Hepatocyte (in vitro differentiated cells): ENCODE results near the gene TGFB1. TPM values are rescaled to one million over a fixed set of nuclear protein-coding genes. Genes with fewer than 3 reads are reported as not detected.

Experiments
- DNase-seq: peaks from one replicate; pipeline ENCODE4 v3.0.0-alpha.2; 2016; ENCODE audit warnings: low spot score
- H2AFZ ChIP-seq: fragments of 200-600 bp; sonication (generic); 2 replicates; pipeline ENCODE4 v1.6.0; 2016; ENCODE audit warnings: antibody characterized with exemption, mild to moderate bottlenecking
- H3K27ac ChIP-seq: fragments of 200-600 bp; sonication (generic); 2 replicates; pipeline ENCODE4 v1.5.1; 2016; ENCODE audit warnings: mild to moderate bottlenecking
- H3K27me3 ChIP-seq: fragments of 200-600 bp; sonication (generic); 2 replicates; pipeline ENCODE4 v1.6.1; 2016
- H3K36me3 ChIP-seq: fragments of 200-600 bp; sonication (generic); replicated peaks from 2 replicates; pipeline ENCODE4 v1.5.1; 2016; ENCODE audit warnings: low read depth; ENCODE audit not compliant: insufficient read depth
- H3K4me1 ChIP-seq: fragments of 200-600 bp; sonication (generic); 2 replicates; pipeline ENCODE4 v1.5.1; 2016; ENCODE audit warnings: mild to moderate bottlenecking, moderate library complexity; ENCODE audit not compliant: insufficient read depth
- H3K4me2 ChIP-seq: fragments of 200-600 bp; sonication (generic); 2 replicates; pipeline ENCODE4 v1.6.0; 2016
- H3K4me3 ChIP-seq: fragments of 200-600 bp; sonication (generic); 2 replicates; pipeline ENCODE4 v1.5.1; 2016; ENCODE audit warnings: mild to moderate bottlenecking
- H3K79me2 ChIP-seq: fragments of 200-600 bp; sonication (generic); 2 replicates; pipeline ENCODE4 v1.6.0; 2017; ENCODE audit warnings: mild to moderate bottlenecking
- H3K9me2 ChIP-seq: fragments of 200-600 bp; sonication (generic); replicated peaks from 2 replicates; pipeline ENCODE4 v1.6.0; 2017; ENCODE audit warnings: mild to moderate bottlenecking; ENCODE audit not compliant: insufficient read depth
- H3K9me3 ChIP-seq: fragments of 200-600 bp; sonication (generic); 2 replicates; pipeline ENCODE4 v1.5.1; 2016; ENCODE audit warnings: low read depth, mild to moderate bottlenecking
- H4K20me1 ChIP-seq: fragments of 200-600 bp; sonication (generic); 2 replicates; pipeline ENCODE4 v1.6.0; 2016; ENCODE audit warnings: mild to moderate bottlenecking; ENCODE audit not compliant: insufficient read depth, poor library complexity, severe bottlenecking
- CTCF ChIP-seq: fragments of 200-600 bp; sonication (generic); IDR thresholded peaks from 2 replicates; pipeline ENCODE4 v1.5.1; 2016; ENCODE audit warnings: antibody characterized with exemption, mild to moderate bottlenecking; ENCODE audit not compliant: poor library complexity
- EZH2 ChIP-seq: fragments of 200-600 bp; sonication (generic); IDR thresholded peaks from 2 replicates; pipeline ENCODE4 v1.6.1; 2016; ENCODE audit warnings: antibody characterized with exemption, mild to moderate bottlenecking, borderline replicate concordance
- EZH2phosphoT487 ChIP-seq: fragments of 200-600 bp; sonication (generic); IDR thresholded peaks from one replicate; pipeline ENCODE4 v1.6.1; 2018; ENCODE audit warnings: antibody characterized with exemption, mild to moderate bottlenecking, low read depth, moderate library complexity; ENCODE audit not compliant: unreplicated experiment, severe bottlenecking
- WGBS: methylation state at CpG from one replicate; pipeline ENCODE4 v1.1.6; 2016; ENCODE audit warnings: low lambda C conversion rate; ENCODE audit errors: missing lambda C conversion rate; 5-methylcytosine and 5-hydroxymethylcytosine counted together
- polyA plus RNA-seq: library from polyadenylated mRNA; unstranded; fragments of >200 nt; fragmentation: Nextera tagmentation; extraction: Ambion mirVana; gene quantifications from 2 replicates; pipeline ENCODE4 v1.2.1, GENCODE V29; 2016
- total RNA-seq: library from RNA; depleted of rRNA; stranded (reverse); fragments of >200 nt; gene quantifications from 2 replicates; pipeline ENCODE4 v1.2.3, GENCODE V29; 2014

Gene TGFB1
- total and polyA plus RNA-seq, 2 experiments from 2014 or later, result 17.1 to 122 TPM

- Histone ChIP-seq H3K9me3 (no peaks in the 10 kb centered on the region), H3K9me2 (no peaks in the 10 kb centered on the region), H3K4me1 (peaks cover 21% of the 10 kb centered on the region), H4K20me1 (peaks cover 8% of the 10 kb centered on the region), H3K36me3 (no peaks in the 10 kb centered on the region), H3K79me2 (peaks cover 36% of the 10 kb centered on the region), H2AFZ (no peak overlapping the region), H3K4me2 (peak overlapping the region; percentile 80), H3K4me3 (no peak overlapping the region), H3K27me3 (no peaks in the 10 kb centered on the region), H3K27ac (peak overlapping the region; percentile 99)
- TF ChIP-seq EZH2phosphoT487 (no peak), EZH2 (no peak), CTCF (peak; percentile 97)
- DNase-seq, result peak; percentile 93
- WGBS, result 43% methylated on average over 8 of the region's 8 CpGs
Measured at GRCh38 chr19:41308450-41309179, 45.1 kb downstream of the TGFB1 start.

GRCh38 chr19:41307954-41308449, 45.7 kb downstream of the TGFB1 start:
- Histone ChIP-seq H3K27ac (peak overlapping the region; percentile 89), H2AFZ (no peak overlapping the region), H3K4me3 (no peak overlapping the region), H4K20me1 (peaks cover 8% of the 10 kb centered on the region), H3K79me2 (peaks cover 29% of the 10 kb centered on the region), H3K4me1 (peaks cover 21% of the 10 kb centered on the region), H3K9me3 (no peaks in the 10 kb centered on the region), H3K4me2 (no peak overlapping the region), H3K27me3 (no peaks in the 10 kb centered on the region), H3K36me3 (no peaks in the 10 kb centered on the region), H3K9me2 (no peaks in the 10 kb centered on the region)
- TF ChIP-seq EZH2phosphoT487 (no peak), EZH2 (no peak), CTCF (no peak)
- DNase-seq, result no peak
- WGBS, result 89% methylated on average over 4 of the region's 4 CpGs

- H3K79me2 ChIP-seq, result peaks cover 22% of the 10 kb centered on the region
- H4K20me1 ChIP-seq, result peaks cover 8% of the 10 kb centered on the region
- H3K27me3 ChIP-seq, result no peaks in the 10 kb centered on the region
- no peak for DNase-seq
- H3K9me3 ChIP-seq, result no peaks in the 10 kb centered on the region
- peak overlapping the region; percentile 89 for H3K27ac ChIP-seq
- no peaks in the 10 kb centered on the region for H3K9me2 ChIP-seq
- no peaks in the 10 kb centered on the region for H3K36me3 ChIP-seq
- peaks cover 21% of the 10 kb centered on the region for H3K4me1 ChIP-seq
- H3K4me3 ChIP-seq, result no peak overlapping the region
- no peak overlapping the region for H3K4me2 ChIP-seq
- WGBS, result 91% methylated on average over 8 of the region's 8 CpGs
- no peak overlapping the region for H2AFZ ChIP-seq
- TF ChIP-seq CTCF (no peak), EZH2 (no peak), EZH2phosphoT487 (no peak)
Measured at GRCh38 chr19:41307090-41307875, 46.4 kb downstream of the TGFB1 start.
